IMR-90 (cell line): Measurements from ENCODE around the gene ACACA. TPM values are rescaled to one million over a fixed set of nuclear protein-coding genes. Genes with fewer than 3 reads are reported as not detected.

Source experiments
- ATAC-seq: fragments of 200-7000 bp; cut with Tn5 transposase; 2 replicates; pipeline ENCODE4 v1.9.1; 2020; ENCODE audit warnings: low read depth, mild to moderate bottlenecking, moderate library complexity
- BruUV-seq: library from RNA; stranded (reverse); fragments of 400-500 nt; replicated peaks from 2 replicates; lab custom pipeline; 2021; lab: Mats Ljungman, UMichigan
- CTCF ChIA-PET: fragments of 300-600 bp; formaldehyde crosslinking; extraction: SDS; loops from one replicate; lab custom pipeline; 2021; ENCODE audit warnings: antibody characterized with exemption; lab: Yijun Ruan, JAX
- POLR2A ChIA-PET: fragments of 300-600 bp; sonication (Branson Sonifier 250); formaldehyde crosslinking; loops from one replicate; lab custom pipeline; 2022; ENCODE audit warnings: antibody characterized with exemption; ENCODE audit not compliant: unreplicated experiment; lab: Charles Lee
- DNase-seq: peaks from one replicate; pipeline ENCODE4 v3.0.0; 2013
- H2AFZ ChIP-seq: replicated peaks from 2 replicates; pipeline ENCODE3; 2013; ENCODE audit warnings: low read length, mild to moderate bottlenecking; ENCODE audit not compliant: poor library complexity
- H2AK5ac ChIP-seq: 2 replicates; pipeline ENCODE4 v1.6.1; 2013; ENCODE audit warnings: low read depth, low read length, inconsistent platforms
- H2AK9ac ChIP-seq: replicated peaks from 2 replicates; pipeline ENCODE3; 2013; ENCODE audit warnings: mild to moderate bottlenecking, low read depth, low read length, moderate library complexity; ENCODE audit not compliant: poor library complexity
- H2BK120ac ChIP-seq: 2 replicates; pipeline ENCODE4 v1.6.1; 2013; ENCODE audit warnings: low read depth, low read length, inconsistent platforms
- H2BK15ac ChIP-seq: 3 replicates; pipeline ENCODE4 v1.6.1; 2013; ENCODE audit warnings: low read depth, low read length, inconsistent platforms
- H2BK20ac ChIP-seq: 2 replicates; pipeline ENCODE4 v1.6.1; 2013; ENCODE audit warnings: low read depth, mild to moderate bottlenecking, inconsistent platforms, low read length, moderate library complexity
- H2BK5ac ChIP-seq: 2 replicates; pipeline ENCODE4 v1.6.1; 2013; ENCODE audit warnings: mild to moderate bottlenecking, low read depth, low read length, inconsistent platforms; ENCODE audit not compliant: poor library complexity, severe bottlenecking
- H3K14ac ChIP-seq: replicated peaks from 2 replicates; pipeline ENCODE4 v1.6.1; 2013; ENCODE audit warnings: low read depth, low read length, inconsistent platforms
- H3K18ac ChIP-seq: 2 replicates; pipeline ENCODE4 v1.6.1; 2013; ENCODE audit warnings: low read depth, low read length, control low read depth
- H3K23ac ChIP-seq: 2 replicates; pipeline ENCODE4 v1.6.1; 2013; ENCODE audit warnings: low read depth, low read length, inconsistent platforms
- H3K27ac ChIP-seq: 2 replicates; pipeline ENCODE4 v1.5.1; 2013; ENCODE audit warnings: mild to moderate bottlenecking, control low read depth, low read length; ENCODE audit not compliant: insufficient read depth
- H3K27me3 ChIP-seq: 2 replicates; pipeline ENCODE4 v1.6.1; 2013; ENCODE audit warnings: low read length; ENCODE audit not compliant: control insufficient read depth, insufficient read depth
- H3K36me3 ChIP-seq: 2 replicates; pipeline ENCODE4 v1.6.1; 2013; ENCODE audit warnings: low read length, mixed read lengths; ENCODE audit not compliant: control insufficient read depth, insufficient read depth
- H3K4ac ChIP-seq: 2 replicates; pipeline ENCODE4 v1.6.1; 2013; ENCODE audit warnings: low read depth, low read length, inconsistent platforms
- H3K4me1 ChIP-seq: 2 replicates; pipeline ENCODE4 v1.6.1; 2013; ENCODE audit warnings: low read length, mixed read lengths; ENCODE audit not compliant: control insufficient read depth, insufficient read depth
- H3K4me2 ChIP-seq: 2 replicates; pipeline ENCODE4 v1.6.1; 2013; ENCODE audit warnings: low read depth, mild to moderate bottlenecking, control low read depth, low read length, moderate library complexity
- H3K4me3 ChIP-seq: 2 replicates; pipeline ENCODE4 v1.5.1; 2013; ENCODE audit warnings: low read depth, mild to moderate bottlenecking, control low read depth, low read length, moderate library complexity; ENCODE audit not compliant: insufficient read depth
- H3K56ac ChIP-seq: 2 replicates; pipeline ENCODE4 v1.6.1; 2013; ENCODE audit warnings: low read length, inconsistent platforms; ENCODE audit not compliant: insufficient read depth; ENCODE audit errors: extremely low read depth
- H3K79me1 ChIP-seq, 2 experiments: 2 replicates each; pipeline ENCODE4 v1.6.1; 2013; ENCODE audit warnings: low read length in 2 of 2, inconsistent platforms in 1 of 2, low read depth in 1 of 2
- H3K9ac ChIP-seq: 2 replicates; pipeline ENCODE4 v1.6.1; 2013; ENCODE audit warnings: low read depth, low read length, control low read depth
- H3K9me1 ChIP-seq: 2 replicates; pipeline ENCODE4 v1.6.1; 2013; ENCODE audit warnings: low read length, inconsistent platforms; ENCODE audit not compliant: insufficient read depth
- H3K9me3 ChIP-seq: 2 replicates; pipeline ENCODE4 v1.6.1; 2013; ENCODE audit warnings: low read length; ENCODE audit not compliant: control insufficient read depth, insufficient read depth
- H4K20me1 ChIP-seq: 2 replicates; pipeline ENCODE4 v1.6.1; 2013; ENCODE audit warnings: low read length, inconsistent platforms; ENCODE audit not compliant: insufficient read depth
- H4K5ac ChIP-seq: 2 replicates; pipeline ENCODE4 v1.6.1; 2013; ENCODE audit warnings: mild to moderate bottlenecking, low read depth, low read length, control low read depth
- H4K8ac ChIP-seq, 2 experiments: 2 replicates each; pipeline ENCODE4 v1.6.1; 2013; ENCODE audit warnings: low read depth in 2 of 2, low read length in 2 of 2, control low read depth in 1 of 2, inconsistent platforms in 1 of 2
- H4K91ac ChIP-seq: 2 replicates; pipeline ENCODE4 v1.6.1; 2013; ENCODE audit warnings: low read depth, low read length, inconsistent platforms; ENCODE audit not compliant: insufficient read depth
- BHLHE40 ChIP-seq: fragments of 150-350 bp; IDR thresholded peaks from 2 replicates; pipeline ENCODE4 v1.6.1; 2016; ENCODE audit warnings: mild to moderate bottlenecking, low read depth, low read length
- CEBPB ChIP-seq: IDR thresholded peaks from 2 replicates; pipeline ENCODE4 v1.6.1; 2012; ENCODE audit warnings: low read depth, low read length, improper control_type of control experiment
- CHD1 ChIP-seq: IDR thresholded peaks from 2 replicates; pipeline ENCODE4 v1.6.1; 2012; ENCODE audit warnings: low read depth, low read length, improper control_type of control experiment
- FOS ChIP-seq: fragments of 150-350 bp; IDR thresholded peaks from 2 replicates; pipeline ENCODE4 v1.6.1; 2016; ENCODE audit warnings: low read depth, low read length
- MAFK ChIP-seq: IDR thresholded peaks from 2 replicates; pipeline ENCODE4 v1.6.1; 2012; ENCODE audit warnings: low read depth, low read length, improper control_type of control experiment
- MAZ ChIP-seq: IDR thresholded peaks from 2 replicates; pipeline ENCODE4 v1.6.1; 2012; ENCODE audit warnings: low read depth, mild to moderate bottlenecking, low read length, improper control_type of control experiment, moderate library complexity, borderline replicate concordance
- NFE2L2 ChIP-seq: fragments of 150-350 bp; IDR thresholded peaks from 2 replicates; pipeline ENCODE4 v1.6.1; 2016; ENCODE audit warnings: low read depth, mild to moderate bottlenecking, low read length
- POLR2A ChIP-seq: IDR thresholded peaks from 2 replicates; pipeline ENCODE4 v1.6.1; 2012; ENCODE audit warnings: mild to moderate bottlenecking, low read depth, low read length
- RAD21 ChIP-seq: IDR thresholded peaks from 2 replicates; pipeline ENCODE4 v1.6.1; 2012; ENCODE audit warnings: low read length, improper control_type of control experiment
- RCOR1 ChIP-seq: IDR thresholded peaks from 2 replicates; pipeline ENCODE4 v1.6.1; 2012; ENCODE audit warnings: mild to moderate bottlenecking, low read length, improper control_type of control experiment; ENCODE audit not compliant: insufficient replicate concordance
- RFX5 ChIP-seq: IDR thresholded peaks from 2 replicates; pipeline ENCODE4 v1.8.0; 2012; ENCODE audit warnings: low read depth, mild to moderate bottlenecking, low read length, moderate library complexity
- SMC3 ChIP-seq: fragments of 150-350 bp; IDR thresholded peaks from 2 replicates; pipeline ENCODE4 v1.6.1; 2016; ENCODE audit warnings: low read depth, mild to moderate bottlenecking, antibody characterized with exemption, low read length, moderate library complexity
- WGBS, 2 experiments: methylation state at CpG; one replicate each; pipeline versions ENCODE4 v1.1.5 to v1.1.7; 2013; ENCODE audit warnings: missing lambda C conversion rate in 2 of 2; ENCODE audit not compliant: insufficient read length in 1 of 2; ENCODE audit errors: extremely low coverage in 2 of 2; 5-methylcytosine and 5-hydroxymethylcytosine counted together
- dilution Hi-C: fragments of 300-500 bp; cut with HindIII; formaldehyde crosslinking; loops from one replicate; pipeline ENCODE4 v1.14.3; 2018; ENCODE audit warnings: low sequenced_read_pairs; ENCODE audit not compliant: unreplicated experiment
- in situ Hi-C: fragments of 300-500 bp; cut with MboI; formaldehyde crosslinking; loops from 3 replicates; pipeline ENCODE4 v1.14.3; 2019; ENCODE audit warnings: low sequenced_read_pairs, inconsistent platforms, mixed read lengths
- intact Hi-C: fragments of 100-400 bp; cut with micrococcal nuclease; formaldehyde crosslinking; loops from 2 replicates; pipeline ENCODE4 v1.10.0; 2022
- polyA plus RNA-seq, 3 experiments: library from polyadenylated mRNA; depleted of rRNA; stranded (reverse); fragments of >200 nt; gene quantifications; 2 replicates each; pipeline ENCODE4 v1.2.3, GENCODE V29; 2012; ENCODE audit warnings: low replicate concordance in 1 of 3
- total RNA-seq: library from RNA; depleted of rRNA; stranded (reverse); fragments of >200 nt; gene quantifications from 2 replicates; pipeline ENCODE4 v1.2.3, GENCODE V29; 2012
- TF ChIP-seq, protein P1 (sequence below): conservative IDR thresholded peaks from 2 replicates; pipeline ENCODE4 v1.5.1; 2012; ENCODE audit warnings: mild to moderate bottlenecking, low read depth, low read length, improper control_type of control experiment
- TF ChIP-seq, protein P2 (sequence below): fragments of 150-350 bp; IDR thresholded peaks from 2 replicates; pipeline ENCODE4 v1.6.1; 2017; ENCODE audit warnings: mild to moderate bottlenecking, antibody characterized with exemption, low read length, low read depth

Gene ACACA
- total and polyA plus RNA-seq, 2 of the 4 experiments (the other 2 are of a cell fraction), result 21.3 to 39.1 TPM

DNA sequence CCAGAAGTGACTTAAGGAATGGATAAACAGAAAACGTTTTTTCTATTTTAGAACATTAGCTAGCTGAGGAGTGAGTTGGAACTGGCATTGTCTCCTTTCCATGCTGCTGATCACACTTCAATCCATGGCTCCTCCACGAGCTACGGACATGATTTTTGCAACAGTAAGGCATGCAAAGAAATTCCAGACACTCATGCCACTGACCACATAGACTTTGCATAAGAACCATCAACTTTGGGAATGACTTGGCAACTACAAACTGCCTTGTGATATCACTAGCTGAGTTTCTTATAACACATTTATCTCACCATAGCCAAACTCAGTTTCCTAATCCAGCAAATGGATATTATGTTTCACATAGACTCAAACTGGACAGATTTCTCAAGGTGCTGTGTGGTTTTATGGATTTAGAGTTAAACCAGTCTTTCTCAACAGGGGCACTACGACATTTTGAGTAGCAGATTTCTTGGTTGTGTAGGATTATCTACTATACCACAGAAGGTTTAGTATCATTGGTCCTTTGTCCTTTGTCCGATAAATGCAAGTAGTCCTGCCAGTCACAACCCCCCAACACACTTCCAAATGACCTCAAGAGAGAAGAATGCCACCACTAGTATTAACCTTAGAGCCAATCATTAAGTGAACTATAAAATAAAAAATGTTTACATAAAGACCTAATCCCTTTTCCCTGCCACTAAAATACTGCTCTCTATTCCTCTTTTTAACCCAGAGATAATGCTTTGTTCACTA lies 79.1 kb downstream of the ACACA start:
- no peaks in the 10 kb centered on the region for H3K9me3 ChIP-seq
- BruUV-seq, result no TSS peak
- WGBS, 2 experiments, result 45% methylated on average over 2 of the region's 5 CpGs; no CpG with 5 or more reads in 1 of the 2 experiments
- no peak overlapping the region for H2BK120ac ChIP-seq
- no peak overlapping the region for H2BK15ac ChIP-seq
- H3K36me3 ChIP-seq, result peaks cover 9% of the 10 kb centered on the region
- H2BK5ac ChIP-seq, result peak overlapping the region; percentile 62
- DNase-seq (peak; percentile 94), ATAC-seq (peak; percentile 90)
- no peak overlapping the region for H3K14ac ChIP-seq
- H3K27ac ChIP-seq, result peak overlapping the region; percentile 44; the same call in 1 of the 2 replicates
- H3K9ac ChIP-seq, result no peak overlapping the region
- H2AK9ac ChIP-seq, result no peak overlapping the region
- H3K27me3 ChIP-seq, result no peaks in the 10 kb centered on the region
- peak overlapping the region; percentile 11; the same call in 1 of the 2 replicates for H3K4ac ChIP-seq
- peaks cover 0 to 29% of the 10 kb centered on the region in 2 experiments; a peak in 2 of 4 replicates for H3K79me1 ChIP-seq
- H4K5ac ChIP-seq, result no peak overlapping the region
- intact Hi-C loops (no loop called here), dilution Hi-C loops (no loop called here), in situ Hi-C loops (no loop called here)
- peaks cover 7% of the 10 kb centered on the region; the same call in 1 of the 2 replicates for H4K20me1 ChIP-seq
- H3K4me2 ChIP-seq, result peak overlapping the region; percentile 28; the same call in 1 of the 2 replicates
- peak overlapping the region; percentile 28; the same call in 1 of the 2 replicates for H3K18ac ChIP-seq
- H2AK5ac ChIP-seq, result no peak overlapping the region; the same call in 1 of the 2 replicates
- H2BK20ac ChIP-seq, result no peak overlapping the region
- no peaks in the 10 kb centered on the region; the same call in 1 of the 2 replicates for H3K4me1 ChIP-seq
- POLR2A ChIA-PET, result no interaction called here
- H3K9me1 ChIP-seq, result peaks cover 5% of the 10 kb centered on the region; the same call in 1 of the 2 replicates
- 0 out of 2 replicates have a peak overlapping the region, but pooled peaks have one; percentile 6 for H3K23ac ChIP-seq
- CTCF ChIA-PET, result no interaction called here
- H2AFZ ChIP-seq, result no peak overlapping the region
- no peak overlapping the region for H3K56ac ChIP-seq
- no peak overlapping the region for H3K4me3 ChIP-seq
- H4K8ac ChIP-seq, result no peak overlapping the region
- no peak overlapping the region for H4K91ac ChIP-seq
- TF ChIP-seq FOS (0 out of 2 replicates have a peak, but pooled peaks have one; percentile 17), NFE2L2 (peak; percentile 89), MAZ (no peak), SMC3 (no peak), CHD1 (no peak), POLR2A (no peak), RCOR1 (peak; percentile 36), RFX5 (no peak), CEBPB (peak; percentile 90), MAFK (0 out of 2 replicates have a peak, but pooled peaks have one; percentile 11), BHLHE40 (0 out of 2 replicates have a peak, but pooled peaks have one; percentile 40), RAD21 (no peak)
- TF ChIP-seq, protein P1, sequence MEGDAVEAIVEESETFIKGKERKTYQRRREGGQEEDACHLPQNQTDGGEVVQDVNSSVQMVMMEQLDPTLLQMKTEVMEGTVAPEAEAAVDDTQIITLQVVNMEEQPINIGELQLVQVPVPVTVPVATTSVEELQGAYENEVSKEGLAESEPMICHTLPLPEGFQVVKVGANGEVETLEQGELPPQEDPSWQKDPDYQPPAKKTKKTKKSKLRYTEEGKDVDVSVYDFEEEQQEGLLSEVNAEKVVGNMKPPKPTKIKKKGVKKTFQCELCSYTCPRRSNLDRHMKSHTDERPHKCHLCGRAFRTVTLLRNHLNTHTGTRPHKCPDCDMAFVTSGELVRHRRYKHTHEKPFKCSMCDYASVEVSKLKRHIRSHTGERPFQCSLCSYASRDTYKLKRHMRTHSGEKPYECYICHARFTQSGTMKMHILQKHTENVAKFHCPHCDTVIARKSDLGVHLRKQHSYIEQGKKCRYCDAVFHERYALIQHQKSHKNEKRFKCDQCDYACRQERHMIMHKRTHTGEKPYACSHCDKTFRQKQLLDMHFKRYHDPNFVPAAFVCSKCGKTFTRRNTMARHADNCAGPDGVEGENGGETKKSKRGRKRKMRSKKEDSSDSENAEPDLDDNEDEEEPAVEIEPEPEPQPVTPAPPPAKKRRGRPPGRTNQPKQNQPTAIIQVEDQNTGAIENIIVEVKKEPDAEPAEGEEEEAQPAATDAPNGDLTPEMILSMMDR, result no peak
- TF ChIP-seq, protein P2, sequence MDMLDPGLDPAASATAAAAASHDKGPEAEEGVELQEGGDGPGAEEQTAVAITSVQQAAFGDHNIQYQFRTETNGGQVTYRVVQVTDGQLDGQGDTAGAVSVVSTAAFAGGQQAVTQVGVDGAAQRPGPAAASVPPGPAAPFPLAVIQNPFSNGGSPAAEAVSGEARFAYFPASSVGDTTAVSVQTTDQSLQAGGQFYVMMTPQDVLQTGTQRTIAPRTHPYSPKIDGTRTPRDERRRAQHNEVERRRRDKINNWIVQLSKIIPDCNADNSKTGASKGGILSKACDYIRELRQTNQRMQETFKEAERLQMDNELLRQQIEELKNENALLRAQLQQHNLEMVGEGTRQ, result no peak
